Endodermal cell (in vitro differentiated cells): ENCODE data around the gene PRR14L. TPM values are rescaled to one million over a fixed set of nuclear protein-coding genes. Genes with fewer than 3 reads are reported as not detected.

ENCODE experiments used
- DNase-seq: peaks from one replicate; pipeline ENCODE4 v3.0.0-alpha.2; 2017
- H3K27ac ChIP-seq: 2 replicates; pipeline ENCODE4 v1.5.1; 2013; ENCODE audit warnings: mild to moderate bottlenecking, low read depth, low read length, moderate library complexity
- H3K27me3 ChIP-seq: 2 replicates; pipeline ENCODE4 v1.6.1; 2013; ENCODE audit warnings: mild to moderate bottlenecking, low read length, moderate library complexity; ENCODE audit not compliant: insufficient read depth, control insufficient read depth, poor library complexity, severe bottlenecking
- H3K36me3 ChIP-seq: 2 replicates; pipeline ENCODE4 v1.7.0; 2013; ENCODE audit warnings: mild to moderate bottlenecking, low read length, moderate library complexity; ENCODE audit not compliant: control insufficient read depth, insufficient read depth
- H3K4me1 ChIP-seq: one replicate; pipeline ENCODE4 v1.7.0; 2013; ENCODE audit warnings: low read length; ENCODE audit not compliant: control insufficient read depth, insufficient read depth
- H3K4me3 ChIP-seq: 2 replicates; pipeline ENCODE4 v1.5.1; 2013; ENCODE audit warnings: mild to moderate bottlenecking, low read length, moderate library complexity
- H3K9ac ChIP-seq: 2 replicates; pipeline ENCODE4 v1.6.1; 2013; ENCODE audit warnings: mild to moderate bottlenecking, low read length, moderate library complexity; ENCODE audit not compliant: poor library complexity, severe bottlenecking; ENCODE audit errors: extremely low read depth
- H3K9me3 ChIP-seq: 2 replicates; pipeline ENCODE4 v1.6.1; 2013; ENCODE audit warnings: mild to moderate bottlenecking, low read length, moderate library complexity; ENCODE audit not compliant: control insufficient read depth
- H3K27ac Mint-ChIP-seq: 2 replicates; pipeline ENCODE4 v1.8.0; 2020; ENCODE audit warnings: mixed read lengths
- H3K27me3 Mint-ChIP-seq: 2 replicates; pipeline ENCODE4 v1.8.0; 2021; ENCODE audit warnings: mild to moderate bottlenecking, mixed read lengths; ENCODE audit not compliant: insufficient read depth
- H3K36me3 Mint-ChIP-seq: 2 replicates; pipeline ENCODE4 v1.8.0; 2020; ENCODE audit warnings: low read depth, mixed read lengths
- H3K4me1 Mint-ChIP-seq: 2 replicates; pipeline ENCODE4 v1.8.0; 2020; ENCODE audit warnings: mixed read lengths
- H3K4me3 Mint-ChIP-seq: 2 replicates; pipeline ENCODE4 v1.8.0; 2020; ENCODE audit warnings: mild to moderate bottlenecking, moderate library complexity, mixed read lengths
- H3K9me3 Mint-ChIP-seq: 2 replicates; pipeline ENCODE4 v1.8.0; 2020; ENCODE audit warnings: mild to moderate bottlenecking, mixed read lengths
- CTCF ChIP-seq: fragments of 200-600 bp; sonication (generic); conservative IDR thresholded peaks from 2 replicates; pipeline ENCODE4 v1.5.0; 2021; ENCODE audit warnings: antibody characterized with exemption, mild to moderate bottlenecking
- WGBS, 2 experiments: methylation state at CpG; one replicate each; pipeline versions ENCODE4 v1.1.5 to v1.1.7; 2013; ENCODE audit warnings: missing lambda C conversion rate in 2 of 2, mixed read lengths in 1 of 2; ENCODE audit not compliant: insufficient coverage in 1 of 2, insufficient read length in 1 of 2; 5-methylcytosine and 5-hydroxymethylcytosine counted together
- total RNA-seq, 2 donors: library from RNA; stranded (reverse); fragmentation: NEBNext Ultra II Directional in 1 of 2; extraction: Animal tissue kit (Norgen Biotek cat#: 25700) in 1 of 2; gene quantifications; 2 replicates in 1 of 2; 3 replicates in 1 of 2; pipeline ENCODE4 v1.2.1, GENCODE V29; 2021

Gene PRR14L
- total RNA-seq, 2 donors from 2014 or later = 105 to 131 TPM

GRCh38 chr22:31692186-31692886 lies 57.6 kb downstream of the PRR14L start:
- Histone ChIP-seq H3K36me3 (peaks cover 72% of the 10 kb centered on the region), H3K4me3 (no peak overlapping the region), H3K9ac (no peak overlapping the region), H3K4me1 (no peaks in the 10 kb centered on the region), H3K27me3 (no peaks in the 10 kb centered on the region), H3K9me3 (no peaks in the 10 kb centered on the region), H3K27ac (no peak overlapping the region)
- peak; percentile 28 for TF ChIP-seq CTCF
- Mint-ChIP-seq H3K9me3 (no peaks in the 10 kb centered on the region), H3K27ac (no peak overlapping the region), H3K4me3 (no peak overlapping the region), H3K36me3 (peaks cover 83% of the 10 kb centered on the region), H3K27me3 (no peaks in the 10 kb centered on the region), H3K4me1 (no peaks in the 10 kb centered on the region)
- no peak for DNase-seq
- WGBS, 2 experiments = 95% methylated on average over 1 of the region's 1 CpG; no CpG with 5 or more reads in 1 of the 2 experiments

- Mint-ChIP-seq H3K4me1 (no peaks in the 10 kb centered on the region), H3K9me3 (no peaks in the 10 kb centered on the region), H3K36me3 (peaks cover 82% of the 10 kb centered on the region), H3K27ac (no peak overlapping the region), H3K27me3 (no peaks in the 10 kb centered on the region), H3K4me3 (no peak overlapping the region)
- 81 to 100% methylated on average over 1 to 3 of the region's 3 CpGs for WGBS, 2 experiments
- H3K27me3 ChIP-seq = no peaks in the 10 kb centered on the region
- no peaks in the 10 kb centered on the region for H3K4me1 ChIP-seq
- no peak for DNase-seq
- H3K36me3 ChIP-seq = peaks cover 73% of the 10 kb centered on the region
- H3K27ac ChIP-seq = no peak overlapping the region
- no peak overlapping the region for H3K9ac ChIP-seq
- H3K9me3 ChIP-seq = no peaks in the 10 kb centered on the region
- no peak for TF ChIP-seq CTCF
- H3K4me3 ChIP-seq = no peak overlapping the region
These were observed 58.5 kb downstream of the PRR14L start for GRCh38 chr22:31691408-31691807.

- DNase-seq = no peak
- WGBS, 2 experiments = 95 to 96% methylated on average over 8 to 12 of the region's 13 CpGs
- Histone ChIP-seq H3K9ac (no peak overlapping the region), H3K36me3 (peaks cover 54% of the 10 kb centered on the region), H3K4me3 (no peak overlapping the region), H3K4me1 (no peaks in the 10 kb centered on the region), H3K9me3 (no peaks in the 10 kb centered on the region), H3K27ac (no peak overlapping the region), H3K27me3 (no peaks in the 10 kb centered on the region)
- Mint-ChIP-seq H3K9me3 (no peaks in the 10 kb centered on the region), H3K27ac (no peak overlapping the region), H3K4me3 (no peak overlapping the region), H3K36me3 (peaks cover 46% of the 10 kb centered on the region), H3K27me3 (no peaks in the 10 kb centered on the region), H3K4me1 (no peaks in the 10 kb centered on the region)
- TF ChIP-seq CTCF = no peak
These were observed 66.5 kb downstream of the PRR14L start for GRCh38 chr22:31683181-31684105.
